HUES48 (cell line): ENCODE results near the gene U2AF2.

Experiments
- H3K27ac ChIP-seq: one replicate; pipeline ENCODE4 v1.7.0; 2013; ENCODE audit warnings: low read depth, low read length, inconsistent platforms
- H3K27me3 ChIP-seq: 2 replicates; pipeline ENCODE4 v1.6.1; 2013; ENCODE audit warnings: mild to moderate bottlenecking, low read length; ENCODE audit not compliant: control insufficient read depth, insufficient read depth
- H3K36me3 ChIP-seq: 2 replicates; pipeline ENCODE4 v1.6.1; 2013; ENCODE audit warnings: low read length; ENCODE audit not compliant: control insufficient read depth, insufficient read depth
- H3K4me1 ChIP-seq: 2 replicates; pipeline ENCODE4 v1.6.1; 2013; ENCODE audit warnings: mild to moderate bottlenecking, low read length; ENCODE audit not compliant: control insufficient read depth, insufficient read depth
- H3K4me3 ChIP-seq: 2 replicates; pipeline ENCODE4 v1.5.1; 2013; ENCODE audit warnings: mild to moderate bottlenecking, low read depth, low read length
- H3K9ac ChIP-seq: 2 replicates; pipeline ENCODE4 v1.6.1; 2013; ENCODE audit warnings: mild to moderate bottlenecking, low read depth, low read length, moderate library complexity
- H3K9me3 ChIP-seq: 2 replicates; pipeline ENCODE4 v1.6.1; 2013; ENCODE audit warnings: low read length; ENCODE audit not compliant: control insufficient read depth, insufficient read depth

Gene U2AF2

GRCh38 chr19:55695511-55696290 is 40.9 kb downstream of the U2AF2 start:
- H3K36me3 ChIP-seq: peaks cover 44% of the 10 kb centered on the region

GRCh38 chr19:55696301-55697068 is 41.6 kb downstream of the U2AF2 start:
- H3K27ac ChIP-seq: no peak overlapping the region
- H3K4me1 ChIP-seq: no peaks in the 10 kb centered on the region
- H3K4me3 ChIP-seq: no peak overlapping the region
- H3K27me3 ChIP-seq: no peaks in the 10 kb centered on the region
- no peaks in the 10 kb centered on the region for H3K9me3 ChIP-seq
- H3K36me3 ChIP-seq: peaks cover 44% of the 10 kb centered on the region
- no peak overlapping the region for H3K9ac ChIP-seq

More at GRCh38 chr19:55695511-55696290, 40.9 kb downstream of the U2AF2 start:
- Histone ChIP-seq H3K4me3 (no peak overlapping the region), H3K9me3 (no peaks in the 10 kb centered on the region), H3K27ac (no peak overlapping the region), H3K4me1 (no peaks in the 10 kb centered on the region), H3K27me3 (no peaks in the 10 kb centered on the region), H3K9ac (no peak overlapping the region)

DNA sequence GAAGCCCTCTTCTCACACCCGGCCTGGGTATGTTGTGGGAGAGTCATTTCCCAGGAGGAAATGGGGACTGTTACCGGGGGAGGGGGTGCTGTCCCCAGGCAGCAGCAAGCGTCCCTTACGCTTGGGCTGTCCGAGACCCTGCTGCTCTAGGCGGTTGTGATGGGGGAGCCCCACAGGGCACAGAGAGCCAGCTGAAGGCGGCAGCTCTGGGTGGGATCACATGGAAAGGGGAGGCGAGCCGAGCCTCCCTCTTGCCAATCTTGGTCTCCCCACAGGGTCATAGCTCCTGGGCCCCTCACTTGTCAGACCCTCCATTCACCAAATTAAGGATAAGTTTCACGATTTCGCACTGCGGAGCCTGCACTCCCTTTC is 42.2 kb downstream of the U2AF2 start:
- Histone ChIP-seq H3K36me3 (peaks cover 44% of the 10 kb centered on the region), H3K9ac (no peak overlapping the region), H3K27me3 (no peaks in the 10 kb centered on the region), H3K27ac (no peak overlapping the region), H3K4me3 (no peak overlapping the region), H3K4me1 (no peaks in the 10 kb centered on the region), H3K9me3 (no peaks in the 10 kb centered on the region)

DNA sequence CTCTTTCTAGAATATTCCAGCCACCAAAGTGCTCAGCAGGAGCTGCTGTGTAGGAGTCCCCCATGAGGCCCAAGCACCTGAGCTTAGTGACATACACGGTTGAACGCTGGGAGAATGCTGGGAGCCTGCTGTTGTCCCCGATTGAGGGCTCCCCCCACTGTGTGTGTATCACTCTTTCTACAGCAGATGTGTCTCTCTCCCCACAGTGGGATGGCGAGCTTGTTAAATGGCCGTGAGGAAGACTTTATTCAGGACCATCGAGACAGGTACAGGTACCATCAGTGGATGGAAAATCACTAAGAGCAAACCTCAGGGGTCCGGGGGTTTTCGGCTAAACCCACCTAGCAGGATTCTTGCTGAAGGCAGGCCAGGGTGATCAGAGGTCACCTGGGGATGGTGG is 42.9 kb downstream of the U2AF2 start:
- Histone ChIP-seq H3K4me1 (no peaks in the 10 kb centered on the region), H3K36me3 (peaks cover 44% of the 10 kb centered on the region), H3K9ac (no peak overlapping the region), H3K9me3 (no peaks in the 10 kb centered on the region), H3K27ac (no peak overlapping the region), H3K27me3 (no peaks in the 10 kb centered on the region), H3K4me3 (no peak overlapping the region)

DNA sequence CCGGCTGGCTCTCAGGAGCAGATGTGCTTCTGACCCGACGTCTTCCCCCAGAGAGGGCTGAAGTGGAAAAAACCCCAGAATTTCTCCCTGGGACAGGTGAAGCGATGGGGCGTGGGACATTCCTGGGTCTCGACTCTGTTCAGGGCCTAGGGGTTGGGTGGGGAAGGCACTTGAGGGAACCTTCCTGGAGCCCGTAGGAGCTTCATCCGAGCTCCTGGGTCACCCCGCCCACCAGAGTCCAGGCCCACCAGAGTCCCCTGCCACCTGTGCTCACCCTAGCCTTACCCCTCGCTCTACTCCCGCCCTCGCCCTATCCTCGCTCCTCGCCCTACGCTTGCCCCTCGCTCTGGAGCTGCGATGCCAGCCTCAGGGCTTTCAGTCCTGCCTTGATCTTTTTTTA is 43.4 kb downstream of the U2AF2 start:
- Histone ChIP-seq H3K9ac (no peak overlapping the region), H3K27ac (no peak overlapping the region), H3K9me3 (no peaks in the 10 kb centered on the region), H3K4me3 (no peak overlapping the region), H3K27me3 (no peaks in the 10 kb centered on the region), H3K4me1 (no peaks in the 10 kb centered on the region), H3K36me3 (peaks cover 39% of the 10 kb centered on the region)

- H3K9me3 ChIP-seq: peaks cover 3% of the 10 kb centered on the region; the same call in 1 of the 2 replicates
- no peaks in the 10 kb centered on the region for H3K4me1 ChIP-seq
- H3K9ac ChIP-seq: no peak overlapping the region
- peaks cover 31% of the 10 kb centered on the region for H3K36me3 ChIP-seq
- no peaks in the 10 kb centered on the region for H3K27me3 ChIP-seq
- H3K4me3 ChIP-seq: no peak overlapping the region
- no peak overlapping the region for H3K27ac ChIP-seq
Measured at GRCh38 chr19:55699221-55699620, 44.4 kb downstream of the U2AF2 start.

- Histone ChIP-seq H3K9me3 (peaks cover 12% of the 10 kb centered on the region), H3K4me3 (no peak overlapping the region), H3K27ac (no peak overlapping the region), H3K27me3 (no peaks in the 10 kb centered on the region), H3K9ac (no peak overlapping the region), H3K36me3 (peaks cover 19% of the 10 kb centered on the region), H3K4me1 (no peaks in the 10 kb centered on the region)
Measured at GRCh38 chr19:55700813-55701212, 46.0 kb downstream of the U2AF2 start.

- peaks cover 12% of the 10 kb centered on the region for H3K9me3 ChIP-seq
- no peak overlapping the region for H3K9ac ChIP-seq
- H3K36me3 ChIP-seq: peaks cover 12% of the 10 kb centered on the region
- H3K4me1 ChIP-seq: no peaks in the 10 kb centered on the region
- H3K4me3 ChIP-seq: no peak overlapping the region
- no peak overlapping the region for H3K27ac ChIP-seq
- no peaks in the 10 kb centered on the region for H3K27me3 ChIP-seq
Measured at GRCh38 chr19:55702131-55702627, 47.3 kb downstream of the U2AF2 start.

DNA sequence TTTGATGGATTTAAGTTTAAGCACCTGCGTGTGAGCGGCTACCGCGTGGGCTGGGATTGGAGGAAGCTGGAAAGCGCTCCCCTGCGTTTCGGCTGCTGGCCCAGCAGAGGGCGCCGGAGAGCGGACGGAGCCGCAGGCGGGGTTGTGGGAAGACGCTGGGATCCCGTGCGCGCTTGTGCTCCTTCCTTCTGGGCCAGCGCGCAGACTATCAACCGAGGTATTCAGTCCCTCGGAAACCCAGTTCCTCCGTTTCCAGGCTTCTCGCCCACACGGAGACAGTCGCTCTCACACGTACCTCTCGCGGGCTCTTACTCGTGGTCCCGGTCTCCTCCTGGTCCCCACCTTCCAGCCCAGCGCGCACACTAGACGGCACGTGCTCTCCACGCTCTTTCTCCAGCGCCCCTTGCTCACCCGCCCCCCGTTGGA is 49.0 kb downstream of the U2AF2 start:
- H3K9me3 ChIP-seq: peaks cover 13% of the 10 kb centered on the region

GRCh38 chr19:55704494-55705245 is 49.8 kb downstream of the U2AF2 start:
- Histone ChIP-seq H3K36me3 (no peaks in the 10 kb centered on the region; the same call in 1 of the 2 replicates), H3K27me3 (no peaks in the 10 kb centered on the region), H3K4me1 (no peaks in the 10 kb centered on the region), H3K9me3 (peaks cover 16% of the 10 kb centered on the region), H3K4me3 (no peak overlapping the region), H3K27ac (no peak overlapping the region), H3K9ac (no peak overlapping the region)

More for the DNA sequence above, 49.0 kb downstream of the U2AF2 start:
- Histone ChIP-seq H3K27ac (no peak overlapping the region), H3K4me3 (no peak overlapping the region), H3K27me3 (no peaks in the 10 kb centered on the region), H3K9ac (no peak overlapping the region), H3K4me1 (no peaks in the 10 kb centered on the region), H3K36me3 (peaks cover 5% of the 10 kb centered on the region; the same call in 1 of the 2 replicates)
